Peyer's patch (tissue), 4 donors: ENCODE data around the gene RNLS.

ENCODE experiments used
- POLR2A ChIP-seq, 2 donors: fragments of 450-650 bp; IDR thresholded peaks; one replicate each; pipeline ENCODE4 v1.5.1; 2017; ENCODE audit warnings: antibody characterized with exemption in 2 of 2, mild to moderate bottlenecking in 2 of 2, moderate library complexity in 2 of 2
- TF ChIP-seq, protein P1 (sequence below), 6 experiments: fragments of 450-650 bp in 4 of 6; fragments of 200-600 bp in 2 of 6; sonication (generic) in 1 of 6; IDR thresholded peaks; one replicate each; pipeline ENCODE4 v1.5.1; 2017 to 2019; ENCODE audit warnings: antibody characterized with exemption in 6 of 6, mild to moderate bottlenecking in 3 of 6, moderate library complexity in 1 of 6

DNA sequence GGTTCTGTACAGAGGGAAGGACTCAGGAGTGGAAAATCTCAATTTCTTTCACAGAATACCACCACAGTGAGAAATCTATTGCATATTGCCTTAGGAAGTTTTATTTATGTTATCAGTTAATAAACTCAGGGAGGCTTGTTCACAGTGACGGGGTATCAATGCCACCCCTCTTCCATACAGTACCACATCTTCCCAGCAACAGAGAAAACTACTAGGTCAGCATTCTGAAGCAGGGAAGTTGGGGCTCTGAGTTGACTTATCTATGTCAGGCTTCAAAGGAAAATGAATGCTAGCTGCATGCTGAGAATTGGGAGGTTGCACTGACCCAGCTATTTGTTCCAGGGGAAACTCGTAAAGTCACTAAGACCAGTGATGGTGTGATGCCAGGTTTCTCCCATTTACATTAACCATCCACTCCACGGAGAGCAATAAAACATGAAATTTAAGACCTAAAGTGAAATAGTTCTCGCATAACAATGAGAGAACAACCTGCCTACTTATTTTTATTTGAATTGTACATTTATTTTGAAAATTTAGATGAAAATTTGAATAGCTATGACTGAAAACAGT is 266.7 kb downstream of the RNLS start:
- no peak for TF ChIP-seq POLR2A (IDR thresholded peaks at IDR 0.05)
- TF ChIP-seq, protein P1, sequence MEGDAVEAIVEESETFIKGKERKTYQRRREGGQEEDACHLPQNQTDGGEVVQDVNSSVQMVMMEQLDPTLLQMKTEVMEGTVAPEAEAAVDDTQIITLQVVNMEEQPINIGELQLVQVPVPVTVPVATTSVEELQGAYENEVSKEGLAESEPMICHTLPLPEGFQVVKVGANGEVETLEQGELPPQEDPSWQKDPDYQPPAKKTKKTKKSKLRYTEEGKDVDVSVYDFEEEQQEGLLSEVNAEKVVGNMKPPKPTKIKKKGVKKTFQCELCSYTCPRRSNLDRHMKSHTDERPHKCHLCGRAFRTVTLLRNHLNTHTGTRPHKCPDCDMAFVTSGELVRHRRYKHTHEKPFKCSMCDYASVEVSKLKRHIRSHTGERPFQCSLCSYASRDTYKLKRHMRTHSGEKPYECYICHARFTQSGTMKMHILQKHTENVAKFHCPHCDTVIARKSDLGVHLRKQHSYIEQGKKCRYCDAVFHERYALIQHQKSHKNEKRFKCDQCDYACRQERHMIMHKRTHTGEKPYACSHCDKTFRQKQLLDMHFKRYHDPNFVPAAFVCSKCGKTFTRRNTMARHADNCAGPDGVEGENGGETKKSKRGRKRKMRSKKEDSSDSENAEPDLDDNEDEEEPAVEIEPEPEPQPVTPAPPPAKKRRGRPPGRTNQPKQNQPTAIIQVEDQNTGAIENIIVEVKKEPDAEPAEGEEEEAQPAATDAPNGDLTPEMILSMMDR (IDR thresholded peaks at IDR 0.05) = no peak
